HCT116 (cell line): Measurements from ENCODE around the gene C22orf39.

Experiments
- ELF1 ChIP-seq: IDR thresholded peaks from 2 replicates; pipeline ENCODE4 v1.6.1; 2012; ENCODE audit warnings: low read depth, borderline replicate concordance
- EZH2 ChIP-seq: fragments of 200-600 bp; sonication (generic); IDR thresholded peaks from 2 replicates; pipeline ENCODE4 v1.6.1; 2017; ENCODE audit warnings: antibody characterized with exemption, mixed run types
- EZH2phosphoT487 ChIP-seq: fragments of 200-600 bp; IDR thresholded peaks from 2 replicates; pipeline ENCODE4 v1.6.1; 2018; ENCODE audit warnings: antibody characterized with exemption, borderline replicate concordance
- JUND ChIP-seq: IDR thresholded peaks from 2 replicates; pipeline ENCODE4 v1.6.1; 2012
- POLR2A ChIP-seq: IDR thresholded peaks from 2 replicates; pipeline ENCODE4 v1.7.0; 2011; ENCODE audit warnings: borderline replicate concordance; ENCODE audit not compliant: insufficient read depth, insufficient read length; ENCODE audit errors: extremely low read depth
- POLR2AphosphoS5 ChIP-seq: IDR thresholded peaks from 2 replicates; pipeline ENCODE4 v1.6.1; 2011; ENCODE audit warnings: mild to moderate bottlenecking, low read depth, low read length, moderate library complexity
- RAD21 ChIP-seq: IDR thresholded peaks from 2 replicates; pipeline ENCODE4 v1.6.1; 2012; ENCODE audit warnings: low read depth, mild to moderate bottlenecking
- SP1 ChIP-seq: IDR thresholded peaks from 2 replicates; pipeline ENCODE4 v1.6.1; 2012; ENCODE audit warnings: low read depth
- ZFX ChIP-seq: fragments of 450-650 bp; IDR thresholded peaks from 2 replicates; pipeline ENCODE4 v1.6.1; 2017
- TF ChIP-seq, protein P1 (sequence below), 3 experiments: fragments of 200-600 bp in 1 of 3; sonication (generic) in 1 of 3; IDR thresholded peaks in 2 of 3; conservative IDR thresholded peaks in 1 of 3; 2 replicates each; pipeline ENCODE4 v1.5.1; 2012 to 2017; ENCODE audit warnings: low read depth in 2 of 3, low read length in 2 of 3, antibody characterized with exemption in 1 of 3, borderline replicate concordance in 1 of 3, control low read depth in 1 of 3, mild to moderate bottlenecking in 1 of 3, mixed read lengths in 1 of 3, mixed run types in 1 of 3, moderate library complexity in 1 of 3; ENCODE audit not compliant: insufficient read depth in 1 of 3
- TF ChIP-seq, protein P2 (sequence below): IDR thresholded peaks from 2 replicates; pipeline ENCODE4 v1.6.1; 2012
- TF ChIP-seq, protein P3 (sequence below): IDR thresholded peaks from 2 replicates; pipeline ENCODE4 v1.6.1; 2012; ENCODE audit warnings: low read depth
- TF ChIP-seq, protein P4 (sequence below): IDR thresholded peaks from 2 replicates; pipeline ENCODE4 v1.6.1; 2011; ENCODE audit warnings: mild to moderate bottlenecking, low read length, moderate library complexity; ENCODE audit not compliant: insufficient replicate concordance; ENCODE audit errors: extremely low read depth

DNA sequence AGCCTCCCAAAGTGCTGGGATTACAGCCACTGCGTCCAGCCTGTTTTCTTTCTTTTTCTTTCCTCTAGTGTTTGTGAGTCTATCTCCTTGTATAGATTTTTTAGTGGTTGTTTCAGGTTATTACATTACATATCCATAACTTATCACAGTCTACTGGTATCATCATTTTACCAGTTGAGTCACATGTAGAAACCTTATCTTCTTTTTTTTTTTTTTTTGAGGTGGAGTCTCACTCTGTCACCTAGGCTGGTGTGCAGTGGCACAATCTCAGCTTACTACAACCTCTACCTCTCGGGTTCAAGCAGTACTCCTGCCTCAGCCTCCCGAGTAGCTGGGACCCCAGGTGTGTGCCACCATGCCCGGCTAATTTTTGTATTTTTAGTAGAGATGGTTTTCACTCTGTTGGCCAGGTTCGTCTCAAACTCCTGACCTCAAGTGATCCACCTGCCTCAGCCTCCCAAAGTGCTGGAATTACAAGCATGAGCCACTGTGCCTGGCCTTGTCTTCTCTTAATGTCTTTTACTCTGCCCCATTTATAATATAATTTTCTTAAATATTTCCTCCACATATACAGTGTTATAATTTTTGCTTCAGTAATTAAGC lies 43.2 kb upstream of the C22orf39 start:
- TF ChIP-seq, protein P1, sequence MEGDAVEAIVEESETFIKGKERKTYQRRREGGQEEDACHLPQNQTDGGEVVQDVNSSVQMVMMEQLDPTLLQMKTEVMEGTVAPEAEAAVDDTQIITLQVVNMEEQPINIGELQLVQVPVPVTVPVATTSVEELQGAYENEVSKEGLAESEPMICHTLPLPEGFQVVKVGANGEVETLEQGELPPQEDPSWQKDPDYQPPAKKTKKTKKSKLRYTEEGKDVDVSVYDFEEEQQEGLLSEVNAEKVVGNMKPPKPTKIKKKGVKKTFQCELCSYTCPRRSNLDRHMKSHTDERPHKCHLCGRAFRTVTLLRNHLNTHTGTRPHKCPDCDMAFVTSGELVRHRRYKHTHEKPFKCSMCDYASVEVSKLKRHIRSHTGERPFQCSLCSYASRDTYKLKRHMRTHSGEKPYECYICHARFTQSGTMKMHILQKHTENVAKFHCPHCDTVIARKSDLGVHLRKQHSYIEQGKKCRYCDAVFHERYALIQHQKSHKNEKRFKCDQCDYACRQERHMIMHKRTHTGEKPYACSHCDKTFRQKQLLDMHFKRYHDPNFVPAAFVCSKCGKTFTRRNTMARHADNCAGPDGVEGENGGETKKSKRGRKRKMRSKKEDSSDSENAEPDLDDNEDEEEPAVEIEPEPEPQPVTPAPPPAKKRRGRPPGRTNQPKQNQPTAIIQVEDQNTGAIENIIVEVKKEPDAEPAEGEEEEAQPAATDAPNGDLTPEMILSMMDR (IDR thresholded peaks at IDR 0.05 in 2 of 3, conservative IDR thresholded peaks at IDR 0.05 in 1 of 3; ENCODE audit: borderline replicate concordance in 1 of 3, insufficient read depth in 1 of 3, low read depth in 2 of 3, low read length in 2 of 3): no peak
- TF ChIP-seq POLR2A (no peak), ZFX (no peak), POLR2AphosphoS5 (no peak), ELF1 (no peak), EZH2phosphoT487 (no peak), SP1 (no peak), EZH2 (no peak), JUND (no peak), RAD21 (no peak)
- TF ChIP-seq, protein P2, sequence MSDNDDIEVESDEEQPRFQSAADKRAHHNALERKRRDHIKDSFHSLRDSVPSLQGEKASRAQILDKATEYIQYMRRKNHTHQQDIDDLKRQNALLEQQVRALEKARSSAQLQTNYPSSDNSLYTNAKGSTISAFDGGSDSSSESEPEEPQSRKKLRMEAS: no peak
- TF ChIP-seq, protein P3, sequence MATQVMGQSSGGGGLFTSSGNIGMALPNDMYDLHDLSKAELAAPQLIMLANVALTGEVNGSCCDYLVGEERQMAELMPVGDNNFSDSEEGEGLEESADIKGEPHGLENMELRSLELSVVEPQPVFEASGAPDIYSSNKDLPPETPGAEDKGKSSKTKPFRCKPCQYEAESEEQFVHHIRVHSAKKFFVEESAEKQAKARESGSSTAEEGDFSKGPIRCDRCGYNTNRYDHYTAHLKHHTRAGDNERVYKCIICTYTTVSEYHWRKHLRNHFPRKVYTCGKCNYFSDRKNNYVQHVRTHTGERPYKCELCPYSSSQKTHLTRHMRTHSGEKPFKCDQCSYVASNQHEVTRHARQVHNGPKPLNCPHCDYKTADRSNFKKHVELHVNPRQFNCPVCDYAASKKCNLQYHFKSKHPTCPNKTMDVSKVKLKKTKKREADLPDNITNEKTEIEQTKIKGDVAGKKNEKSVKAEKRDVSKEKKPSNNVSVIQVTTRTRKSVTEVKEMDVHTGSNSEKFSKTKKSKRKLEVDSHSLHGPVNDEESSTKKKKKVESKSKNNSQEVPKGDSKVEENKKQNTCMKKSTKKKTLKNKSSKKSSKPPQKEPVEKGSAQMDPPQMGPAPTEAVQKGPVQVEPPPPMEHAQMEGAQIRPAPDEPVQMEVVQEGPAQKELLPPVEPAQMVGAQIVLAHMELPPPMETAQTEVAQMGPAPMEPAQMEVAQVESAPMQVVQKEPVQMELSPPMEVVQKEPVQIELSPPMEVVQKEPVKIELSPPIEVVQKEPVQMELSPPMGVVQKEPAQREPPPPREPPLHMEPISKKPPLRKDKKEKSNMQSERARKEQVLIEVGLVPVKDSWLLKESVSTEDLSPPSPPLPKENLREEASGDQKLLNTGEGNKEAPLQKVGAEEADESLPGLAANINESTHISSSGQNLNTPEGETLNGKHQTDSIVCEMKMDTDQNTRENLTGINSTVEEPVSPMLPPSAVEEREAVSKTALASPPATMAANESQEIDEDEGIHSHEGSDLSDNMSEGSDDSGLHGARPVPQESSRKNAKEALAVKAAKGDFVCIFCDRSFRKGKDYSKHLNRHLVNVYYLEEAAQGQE: no peak
- TF ChIP-seq, protein P4, sequence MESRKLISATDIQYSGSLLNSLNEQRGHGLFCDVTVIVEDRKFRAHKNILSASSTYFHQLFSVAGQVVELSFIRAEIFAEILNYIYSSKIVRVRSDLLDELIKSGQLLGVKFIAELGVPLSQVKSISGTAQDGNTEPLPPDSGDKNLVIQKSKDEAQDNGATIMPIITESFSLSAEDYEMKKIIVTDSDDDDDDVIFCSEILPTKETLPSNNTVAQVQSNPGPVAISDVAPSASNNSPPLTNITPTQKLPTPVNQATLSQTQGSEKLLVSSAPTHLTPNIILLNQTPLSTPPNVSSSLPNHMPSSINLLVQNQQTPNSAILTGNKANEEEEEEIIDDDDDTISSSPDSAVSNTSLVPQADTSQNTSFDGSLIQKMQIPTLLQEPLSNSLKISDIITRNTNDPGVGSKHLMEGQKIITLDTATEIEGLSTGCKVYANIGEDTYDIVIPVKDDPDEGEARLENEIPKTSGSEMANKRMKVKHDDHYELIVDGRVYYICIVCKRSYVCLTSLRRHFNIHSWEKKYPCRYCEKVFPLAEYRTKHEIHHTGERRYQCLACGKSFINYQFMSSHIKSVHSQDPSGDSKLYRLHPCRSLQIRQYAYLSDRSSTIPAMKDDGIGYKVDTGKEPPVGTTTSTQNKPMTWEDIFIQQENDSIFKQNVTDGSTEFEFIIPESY: no peak
